Vagina (tissue), 2 donors: ENCODE data around the gene IRF2BPL. TPM values are rescaled to one million over a fixed set of nuclear protein-coding genes. Genes with fewer than 3 reads are reported as not detected.
A peak's percentile ranks its signal among the peaks of the same experiment; 100 is the strongest.

Experiments
- DNase-seq, 2 donors: peaks; one replicate each; pipeline ENCODE4 v3.0.0-alpha.2; 2017; ENCODE audit errors: extremely low spot score in 2 of 2
- H3K27ac ChIP-seq: fragments of 200-600 bp; sonication (generic); one replicate; pipeline ENCODE4 v1.5.1; 2019
- H3K27me3 ChIP-seq: fragments of 200-600 bp; sonication (generic); one replicate; pipeline ENCODE4 v1.5.1; 2019
- H3K36me3 ChIP-seq, 2 donors: fragments of 200-600 bp; sonication (generic); one replicate each; pipeline ENCODE4 v1.5.1; 2017 to 2019
- H3K4me1 ChIP-seq: fragments of 200-600 bp; sonication (generic); one replicate; pipeline ENCODE4 v1.5.1; 2019
- H3K4me3 ChIP-seq, 2 donors: fragments of 200-600 bp; sonication (generic); 1 replicate in 1 of 2; 2 replicates in 1 of 2; pipeline ENCODE4 v1.5.1; 2016 to 2019
- H3K9me3 ChIP-seq: fragments of 200-600 bp; sonication (generic); one replicate; pipeline ENCODE4 v1.5.1; 2019
- POLR2A ChIP-seq, 2 donors: fragments of 450-650 bp; IDR thresholded peaks; one replicate each; pipeline ENCODE4 v1.6.1; 2017; ENCODE audit warnings: antibody characterized with exemption in 2 of 2, mild to moderate bottlenecking in 2 of 2, moderate library complexity in 2 of 2
- POLR2AphosphoS5 ChIP-seq, 2 donors: sonication (generic); formaldehyde crosslinking; IDR thresholded peaks; one replicate each; pipeline ENCODE4 v1.9.0; 2017; ENCODE audit warnings: antibody characterized with exemption in 2 of 2, mild to moderate bottlenecking in 2 of 2, low read depth in 1 of 2; ENCODE audit not compliant: insufficient read depth in 1 of 2
- intact Hi-C: fragments of 100-400 bp; cut with DNase I; formaldehyde crosslinking; loops from one replicate; pipeline ENCODE4 v1.15.1; 2023
- total RNA-seq: library from RNA; depleted of rRNA; stranded (reverse); fragments of >200 nt; gene quantifications from one replicate; pipeline ENCODE4 v1.2.3, GENCODE V29; 2016
- TF ChIP-seq, protein P1 (sequence below), 3 experiments: fragments of 450-650 bp in 2 of 3; fragments of 200-600 bp in 1 of 3; sonication (generic) in 1 of 3; IDR thresholded peaks; one replicate each; pipeline ENCODE4 v1.5.1; 2017 to 2019; ENCODE audit warnings: antibody characterized with exemption in 3 of 3, mild to moderate bottlenecking in 2 of 3, moderate library complexity in 2 of 3

The IRF2BPL gene
- total RNA-seq, 1 donor from 2014 or later = 51.1 TPM

DNA sequence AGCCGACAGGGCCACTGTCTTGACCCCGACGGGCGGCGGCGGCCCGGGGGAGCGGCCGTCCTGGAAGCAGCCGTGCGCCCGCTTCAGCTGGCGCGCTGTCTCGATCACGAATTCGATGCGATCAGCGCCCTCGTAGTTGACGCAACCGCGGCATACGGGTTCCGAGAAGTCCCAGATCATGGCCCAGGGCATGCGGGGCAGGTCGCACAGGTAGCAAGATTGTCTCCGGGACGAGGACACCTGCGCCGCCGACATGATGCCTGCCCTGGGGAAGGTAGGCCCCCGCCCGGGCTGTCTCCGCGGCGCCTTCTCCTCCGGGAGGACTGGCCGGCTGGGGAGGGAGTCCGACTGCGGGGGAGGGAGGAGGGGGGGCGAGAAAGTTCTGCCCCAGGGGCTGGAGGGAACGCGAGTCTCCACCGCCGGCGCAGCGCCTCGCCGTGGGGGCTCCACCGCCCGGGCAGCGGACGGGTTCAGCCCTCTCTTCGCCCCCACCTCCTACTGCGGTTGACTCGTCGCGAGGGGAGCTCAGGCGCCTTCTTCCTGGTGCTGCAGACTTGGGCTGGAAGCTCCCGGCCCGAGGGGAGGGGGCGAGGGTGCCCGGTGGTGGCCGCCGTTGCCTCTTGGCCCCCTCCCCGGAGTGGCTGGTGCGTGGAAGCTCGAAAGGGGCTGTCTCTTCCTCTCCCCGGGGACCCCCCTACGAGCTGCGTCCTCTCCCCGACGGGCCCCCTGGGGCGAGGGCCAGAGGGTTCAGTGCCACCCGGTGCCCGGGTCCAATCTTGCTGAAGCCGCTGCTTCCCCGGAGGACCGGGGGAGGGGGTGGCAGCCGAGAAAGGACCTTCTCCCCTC is 747 bp downstream of the IRF2BPL start:
- peak overlapping the region; percentile 98 for H3K27ac ChIP-seq
- H3K9me3 ChIP-seq = no peaks in the 10 kb centered on the region
- peaks cover 74% of the 10 kb centered on the region for H3K4me1 ChIP-seq
- no peaks in the 10 kb centered on the region for H3K27me3 ChIP-seq
- DNase-seq = no peak
- intact Hi-C loops = loop anchor here (2.0 to 5.0 kb wide), 3 partner anchors 15 to 110 kb away; no protein-coding TSS in a partner anchor
- H3K4me3 ChIP-seq = peak overlapping the region; percentile 60 to 84
- peak in 1 of 2 donors; percentile 79 for TF ChIP-seq POLR2AphosphoS5 (IDR thresholded peaks at IDR 0.05; ENCODE audit: insufficient read depth in 1 of 2, low read depth in 1 of 2)
- TF ChIP-seq, protein P1, sequence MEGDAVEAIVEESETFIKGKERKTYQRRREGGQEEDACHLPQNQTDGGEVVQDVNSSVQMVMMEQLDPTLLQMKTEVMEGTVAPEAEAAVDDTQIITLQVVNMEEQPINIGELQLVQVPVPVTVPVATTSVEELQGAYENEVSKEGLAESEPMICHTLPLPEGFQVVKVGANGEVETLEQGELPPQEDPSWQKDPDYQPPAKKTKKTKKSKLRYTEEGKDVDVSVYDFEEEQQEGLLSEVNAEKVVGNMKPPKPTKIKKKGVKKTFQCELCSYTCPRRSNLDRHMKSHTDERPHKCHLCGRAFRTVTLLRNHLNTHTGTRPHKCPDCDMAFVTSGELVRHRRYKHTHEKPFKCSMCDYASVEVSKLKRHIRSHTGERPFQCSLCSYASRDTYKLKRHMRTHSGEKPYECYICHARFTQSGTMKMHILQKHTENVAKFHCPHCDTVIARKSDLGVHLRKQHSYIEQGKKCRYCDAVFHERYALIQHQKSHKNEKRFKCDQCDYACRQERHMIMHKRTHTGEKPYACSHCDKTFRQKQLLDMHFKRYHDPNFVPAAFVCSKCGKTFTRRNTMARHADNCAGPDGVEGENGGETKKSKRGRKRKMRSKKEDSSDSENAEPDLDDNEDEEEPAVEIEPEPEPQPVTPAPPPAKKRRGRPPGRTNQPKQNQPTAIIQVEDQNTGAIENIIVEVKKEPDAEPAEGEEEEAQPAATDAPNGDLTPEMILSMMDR (IDR thresholded peaks at IDR 0.05) = no peak
- TF ChIP-seq POLR2A (IDR thresholded peaks at IDR 0.05) = peak in 1 of 2 donors; percentile 52
- H3K36me3 ChIP-seq = peaks cover 0 to 4% of the 10 kb centered on the region in 2 donors

DNA sequence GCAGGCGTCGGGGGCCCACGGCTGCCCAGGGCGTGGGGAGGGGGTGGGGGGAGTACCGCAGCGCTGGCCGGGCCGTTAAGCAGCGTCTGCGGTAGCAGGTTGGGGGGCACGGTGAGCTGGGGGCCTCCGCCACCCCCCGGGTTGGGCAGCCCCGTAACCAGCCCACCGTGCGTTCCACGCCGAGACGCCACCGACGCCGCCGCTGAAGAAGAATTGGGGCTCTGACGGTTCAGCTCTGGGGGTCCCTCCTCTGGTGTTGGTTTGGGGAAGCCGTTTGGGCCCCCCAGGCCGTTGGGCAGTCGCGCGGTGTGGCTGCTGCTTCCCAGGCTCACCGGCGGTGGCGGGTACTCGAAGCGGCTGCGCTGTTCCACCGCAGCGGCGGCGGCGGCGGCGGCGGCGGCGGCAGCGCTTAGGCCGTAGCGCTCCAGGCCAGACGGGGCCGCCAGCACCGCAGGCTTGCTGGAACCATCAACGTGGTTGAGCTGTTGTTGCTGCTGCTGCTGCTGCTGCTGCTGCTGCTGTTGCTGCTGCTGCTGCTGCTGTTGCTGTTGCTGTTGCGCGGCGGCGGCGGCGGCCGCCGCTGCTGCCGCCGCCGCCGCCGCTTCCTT is 1.5 kb downstream of the IRF2BPL start:
- TF ChIP-seq, protein P1 (IDR thresholded peaks at IDR 0.05) = no peak
- TF ChIP-seq POLR2AphosphoS5 (IDR thresholded peaks at IDR 0.05; ENCODE audit: insufficient read depth in 1 of 2, low read depth in 1 of 2) (no peak), POLR2A (IDR thresholded peaks at IDR 0.05) (no peak)
- peaks cover 0 to 4% of the 10 kb centered on the region in 2 donors for H3K36me3 ChIP-seq
- no peak for DNase-seq
- H3K4me3 ChIP-seq = peak overlapping the region; percentile 60 to 84
- peak overlapping the region; percentile 98 for H3K27ac ChIP-seq
- H3K9me3 ChIP-seq = no peaks in the 10 kb centered on the region
- H3K4me1 ChIP-seq = peaks cover 74% of the 10 kb centered on the region
- no peaks in the 10 kb centered on the region for H3K27me3 ChIP-seq
- intact Hi-C loops = loop anchor here (5.0 kb wide), 2 partner anchors 75 to 110 kb away; no protein-coding TSS in a partner anchor

DNA sequence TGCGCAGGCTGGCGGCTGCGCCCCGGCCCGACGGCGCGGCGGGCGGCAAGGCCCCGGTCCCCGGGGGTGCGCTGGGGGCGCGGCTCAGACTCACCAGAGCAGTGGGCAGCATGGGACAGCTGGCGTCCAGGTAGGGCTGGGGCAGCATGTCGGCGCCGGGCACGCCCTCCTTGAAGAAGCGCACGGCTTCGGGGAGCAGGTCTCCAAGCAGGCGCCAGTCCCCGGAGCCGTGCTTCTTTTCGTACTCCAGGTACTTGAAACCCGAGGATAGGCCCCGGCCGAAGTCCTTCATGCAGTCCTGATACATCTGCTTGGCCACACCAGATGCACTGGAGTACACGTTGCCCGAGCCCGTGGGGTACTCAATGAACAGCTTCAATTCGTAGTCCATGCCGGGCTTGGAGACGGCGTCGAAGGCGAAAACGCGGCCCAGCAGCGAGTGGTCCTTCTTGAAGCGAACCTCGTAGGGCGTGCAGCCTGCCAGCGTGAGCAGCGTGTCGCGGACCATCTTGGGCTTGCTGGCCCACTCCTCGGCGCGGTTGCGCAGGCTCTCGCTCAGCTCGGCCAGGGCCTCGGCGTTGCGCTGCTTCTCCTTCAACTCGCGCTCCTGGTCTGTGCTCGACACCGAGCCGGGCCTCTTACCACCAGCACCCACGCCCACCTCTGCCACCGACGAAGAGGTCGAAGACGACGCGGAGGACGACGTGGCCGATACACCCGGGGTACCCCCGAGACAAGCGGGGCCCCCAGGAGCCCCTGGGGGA is 2.2 kb downstream of the IRF2BPL start:
- Histone ChIP-seq H3K27ac (peak overlapping the region; percentile 98), H3K36me3 (peaks cover 0 to 4% of the 10 kb centered on the region in 2 donors), H3K4me1 (peaks cover 74% of the 10 kb centered on the region), H3K27me3 (no peaks in the 10 kb centered on the region), H3K4me3 (peak overlapping the region; percentile 60 to 84), H3K9me3 (no peaks in the 10 kb centered on the region)
- intact Hi-C loops = loop anchor here (5.0 kb wide), 2 partner anchors 74 to 109 kb away; no protein-coding TSS in a partner anchor
- TF ChIP-seq POLR2A (IDR thresholded peaks at IDR 0.05) (no peak), POLR2AphosphoS5 (IDR thresholded peaks at IDR 0.05; ENCODE audit: insufficient read depth in 1 of 2, low read depth in 1 of 2) (peak in 1 of 2 donors; percentile 59)
- TF ChIP-seq, protein P1 (IDR thresholded peaks at IDR 0.05) = no peak
- DNase-seq = no peak

DNA sequence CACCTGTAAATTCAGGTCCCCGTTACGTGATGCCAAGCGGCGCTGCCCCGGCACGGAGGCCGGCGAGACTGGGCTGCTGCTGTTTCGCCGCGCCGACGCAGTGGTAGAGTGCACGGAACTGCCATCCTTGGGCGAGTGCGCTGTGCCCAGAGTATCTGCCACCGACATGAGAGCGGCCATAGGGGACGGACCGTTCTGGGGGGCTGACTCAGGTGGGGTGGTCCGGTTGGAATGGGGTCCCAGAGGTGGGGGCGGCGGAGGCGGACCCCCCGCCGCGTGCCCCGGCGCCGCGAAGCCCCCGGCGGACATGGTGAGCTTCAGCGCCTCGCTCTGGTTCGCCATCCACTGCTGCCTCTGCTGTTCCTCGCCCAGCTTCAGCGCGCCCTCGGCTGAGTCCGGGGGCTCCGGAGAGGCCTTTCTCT is 2.8 kb downstream of the IRF2BPL start:
- Histone ChIP-seq H3K36me3 (peaks cover 0 to 4% of the 10 kb centered on the region in 2 donors), H3K4me1 (peaks cover 71% of the 10 kb centered on the region), H3K9me3 (no peaks in the 10 kb centered on the region), H3K4me3 (peak overlapping the region; percentile 60 to 84), H3K27me3 (no peaks in the 10 kb centered on the region), H3K27ac (peak overlapping the region; percentile 98)
- TF ChIP-seq POLR2AphosphoS5 (IDR thresholded peaks at IDR 0.05; ENCODE audit: insufficient read depth in 1 of 2, low read depth in 1 of 2) = no peak
- intact Hi-C loops = loop anchor here (5.0 kb wide), 2 partner anchors 73 to 108 kb away; no protein-coding TSS in a partner anchor
- no peak for DNase-seq

DNA sequence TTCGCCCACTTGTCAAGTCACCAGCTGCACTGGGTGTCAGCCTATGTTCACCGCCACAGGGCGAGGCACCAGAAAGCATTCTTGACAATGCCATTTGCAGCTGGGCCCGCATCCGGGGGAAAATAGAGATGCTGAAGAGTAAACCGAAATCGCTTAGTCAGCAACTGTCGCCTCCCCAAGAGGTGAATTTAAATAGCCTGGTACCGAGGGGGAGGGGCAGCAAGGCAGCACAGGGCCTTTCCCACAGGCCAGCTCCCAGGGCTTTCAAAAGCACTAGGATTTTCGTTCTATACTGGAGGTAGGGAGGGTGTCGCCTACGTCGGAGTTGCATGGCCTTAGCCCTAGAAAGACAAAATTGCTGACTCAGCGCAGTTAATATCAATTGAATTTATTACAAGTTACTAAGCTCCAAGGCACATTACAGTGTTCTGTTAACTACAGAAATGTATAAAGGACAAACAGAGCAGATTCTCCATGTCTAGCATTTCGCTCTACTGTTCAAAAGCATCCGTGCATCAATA is 4.3 kb downstream of the IRF2BPL start:
- Histone ChIP-seq H3K9me3 (no peaks in the 10 kb centered on the region), H3K4me1 (peaks cover 56% of the 10 kb centered on the region), H3K36me3 (peaks cover 0 to 4% of the 10 kb centered on the region in 2 donors), H3K27me3 (no peaks in the 10 kb centered on the region), H3K4me3 (peak overlapping the region; percentile 60 to 84), H3K27ac (peak overlapping the region; percentile 98)
- DNase-seq = no peak
- intact Hi-C loops = no loop called here
- TF ChIP-seq POLR2AphosphoS5 (IDR thresholded peaks at IDR 0.05; ENCODE audit: insufficient read depth in 1 of 2, low read depth in 1 of 2) (no peak), POLR2A (IDR thresholded peaks at IDR 0.05) (no peak)
- TF ChIP-seq, protein P1 (IDR thresholded peaks at IDR 0.05) = no peak
